Breast epithelium (tissue), 3 donors: ENCODE measurements around the gene TLDC2.

Experiments
- POLR2A ChIP-seq: fragments of 450-650 bp; IDR thresholded peaks from one replicate; pipeline ENCODE4 v1.6.1; 2016; ENCODE audit warnings: antibody characterized with exemption, mild to moderate bottlenecking, moderate library complexity
- POLR2AphosphoS5 ChIP-seq, 3 donors: sonication (generic); formaldehyde crosslinking; IDR thresholded peaks; one replicate each; pipeline ENCODE4 v1.6.1; 2017; ENCODE audit warnings: antibody characterized with exemption in 3 of 3
- TF ChIP-seq, protein P1 (sequence below), 3 donors: fragments of 450-650 bp; IDR thresholded peaks; one replicate each; pipeline ENCODE4 v1.5.1; 2016 to 2017; ENCODE audit warnings: antibody characterized with exemption in 3 of 3, mild to moderate bottlenecking in 3 of 3, moderate library complexity in 3 of 3

- no peak for TF ChIP-seq POLR2A
- TF ChIP-seq, protein P1, sequence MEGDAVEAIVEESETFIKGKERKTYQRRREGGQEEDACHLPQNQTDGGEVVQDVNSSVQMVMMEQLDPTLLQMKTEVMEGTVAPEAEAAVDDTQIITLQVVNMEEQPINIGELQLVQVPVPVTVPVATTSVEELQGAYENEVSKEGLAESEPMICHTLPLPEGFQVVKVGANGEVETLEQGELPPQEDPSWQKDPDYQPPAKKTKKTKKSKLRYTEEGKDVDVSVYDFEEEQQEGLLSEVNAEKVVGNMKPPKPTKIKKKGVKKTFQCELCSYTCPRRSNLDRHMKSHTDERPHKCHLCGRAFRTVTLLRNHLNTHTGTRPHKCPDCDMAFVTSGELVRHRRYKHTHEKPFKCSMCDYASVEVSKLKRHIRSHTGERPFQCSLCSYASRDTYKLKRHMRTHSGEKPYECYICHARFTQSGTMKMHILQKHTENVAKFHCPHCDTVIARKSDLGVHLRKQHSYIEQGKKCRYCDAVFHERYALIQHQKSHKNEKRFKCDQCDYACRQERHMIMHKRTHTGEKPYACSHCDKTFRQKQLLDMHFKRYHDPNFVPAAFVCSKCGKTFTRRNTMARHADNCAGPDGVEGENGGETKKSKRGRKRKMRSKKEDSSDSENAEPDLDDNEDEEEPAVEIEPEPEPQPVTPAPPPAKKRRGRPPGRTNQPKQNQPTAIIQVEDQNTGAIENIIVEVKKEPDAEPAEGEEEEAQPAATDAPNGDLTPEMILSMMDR (IDR thresholded peaks at IDR 0.05): no peak
- no peak for TF ChIP-seq POLR2AphosphoS5 (IDR thresholded peaks at IDR 0.05)
Observed at GRCh38 chr20:36871640-36872570, 4.0 kb upstream of the TLDC2 start.
